ENCODE data around the gene CAPRIN2.

CAPRIN2 gene

GRCh38 chr12:30707613-30708342 lies 47.0 kb downstream of the CAPRIN2 start:
- H3K4me3 ChIP-seq (ENCODE audit: low read depth, low read length): no peak overlapping the region
- no peak for TF ChIP-seq CTCF (IDR thresholded peaks at IDR 0.05; ENCODE audit: borderline replicate concordance, insufficient read depth, low read depth, low read length)

GRCh38 chr12:30706476-30706875 lies 48.3 kb downstream of the CAPRIN2 start:
- TF ChIP-seq CTCF (IDR thresholded peaks at IDR 0.05; ENCODE audit: borderline replicate concordance, insufficient read depth, low read depth, low read length): no peak
- no peak overlapping the region for H3K4me3 ChIP-seq (ENCODE audit: low read depth, low read length)

- no peak for TF ChIP-seq CTCF (IDR thresholded peaks at IDR 0.05; ENCODE audit: borderline replicate concordance, insufficient read depth, low read depth, low read length)
- H3K4me3 ChIP-seq (ENCODE audit: low read depth, low read length): no peak overlapping the region
These were observed 53.7 kb downstream of the CAPRIN2 start for GRCh38 chr12:30701056-30701455.

GRCh38 chr12:30700216-30700900 lies 54.4 kb downstream of the CAPRIN2 start:
- H3K4me3 ChIP-seq (ENCODE audit: low read depth, low read length): no peak overlapping the region
- TF ChIP-seq CTCF (IDR thresholded peaks at IDR 0.05; ENCODE audit: borderline replicate concordance, insufficient read depth, low read depth, low read length): no peak

GRCh38 chr12:30698346-30698745 lies 56.4 kb downstream of the CAPRIN2 start:
- H3K4me3 ChIP-seq (ENCODE audit: low read depth, low read length): no peak overlapping the region
- no peak for TF ChIP-seq CTCF (IDR thresholded peaks at IDR 0.05; ENCODE audit: borderline replicate concordance, insufficient read depth, low read depth, low read length)

GRCh38 chr12:30696943-30697342 lies 57.8 kb downstream of the CAPRIN2 start:
- H3K4me3 ChIP-seq (ENCODE audit: low read depth, low read length): no peak overlapping the region
- TF ChIP-seq CTCF (IDR thresholded peaks at IDR 0.05; ENCODE audit: borderline replicate concordance, insufficient read depth, low read depth, low read length): no peak

- no peak overlapping the region for H3K4me3 ChIP-seq (ENCODE audit: low read depth, low read length)
- no peak for TF ChIP-seq CTCF (IDR thresholded peaks at IDR 0.05; ENCODE audit: borderline replicate concordance, insufficient read depth, low read depth, low read length)
These were observed 58.3 kb downstream of the CAPRIN2 start for GRCh38 chr12:30696486-30696885.

All from GM12875 (cell line).